SW 1271 (cell line): ENCODE measurements around the gene ZFP42.
"Not testable (repeated sequence)": the region's sequence is repeated elsewhere in the genome, so short reads cannot be mapped to it uniquely, and the experiment has no call there.

Experiments
- DNase-seq, 2 experiments: peaks; one replicate each; lab custom pipeline; 2025; lab: John Stamatoyannopoulos, UW

ZFP42 gene

GRCh38 chr4:188021548-188022249, 26.1 kb downstream of the ZFP42 start:
- no peak for DNase-seq

- no peak for DNase-seq
These were observed 28.1 kb downstream of the ZFP42 start for GRCh38 chr4:188023682-188024081.

GRCh38 chr4:188025476-188025875, 29.9 kb downstream of the ZFP42 start:
- DNase-seq, result no peak

GRCh38 chr4:188029114-188029513, 33.5 kb downstream of the ZFP42 start:
- DNase-seq, result no peak

GRCh38 chr4:188030401-188030800, 34.8 kb downstream of the ZFP42 start:
- DNase-seq, result no peak

- no peak for DNase-seq
These were observed 36.2 kb downstream of the ZFP42 start for GRCh38 chr4:188031751-188032150.

- DNase-seq, result no peak
These were observed 36.6 kb downstream of the ZFP42 start for GRCh38 chr4:188032170-188032569.

GRCh38 chr4:188032583-188032982, 37.0 kb downstream of the ZFP42 start:
- DNase-seq, result no peak

GRCh38 chr4:188037003-188037713, 41.6 kb downstream of the ZFP42 start:
- no peak for DNase-seq

GRCh38 chr4:188041721-188042120, 46.1 kb downstream of the ZFP42 start:
- no peak for DNase-seq

GRCh38 chr4:188042191-188042590, 46.6 kb downstream of the ZFP42 start:
- DNase-seq, result no peak

GRCh38 chr4:188043154-188043553, 47.6 kb downstream of the ZFP42 start:
- DNase-seq, result no peak

- not testable (repeated sequence) for DNase-seq
These were observed 49.9 kb downstream of the ZFP42 start for GRCh38 chr4:188045461-188045860.

GRCh38 chr4:188046657-188047056, 51.1 kb downstream of the ZFP42 start:
- no peak for DNase-seq

- DNase-seq, result no peak
These were observed 57.7 kb downstream of the ZFP42 start for GRCh38 chr4:188053302-188053701.
